DMS114 treated with DMSO at 0.1 percent for 48 hours (cell line): ENCODE results near the gene BBS9.
"Not testable (repeated sequence)": the region's sequence is repeated elsewhere in the genome, so short reads cannot be mapped to it uniquely, and the experiment has no call there.

ENCODE experiments used
- DNase-seq: peaks from one replicate; lab custom pipeline; 2025; ENCODE audit not compliant: unreplicated experiment; lab: John Stamatoyannopoulos, UW

BBS9 gene

GRCh38 chr7:33193308-33193864 is 64.0 kb downstream of the BBS9 start:
- DNase-seq: no peak

GRCh38 chr7:33195264-33195663 is 65.9 kb downstream of the BBS9 start:
- no peak for DNase-seq

- no peak for DNase-seq
Observed at GRCh38 chr7:33196221-33196620, 66.9 kb downstream of the BBS9 start.

GRCh38 chr7:33200282-33200681 is 70.9 kb downstream of the BBS9 start:
- DNase-seq: no peak

- DNase-seq: no peak
Observed at GRCh38 chr7:33201821-33202220, 72.5 kb downstream of the BBS9 start.

GRCh38 chr7:33210958-33211357 is 81.6 kb downstream of the BBS9 start:
- no peak for DNase-seq

- DNase-seq: no peak
Observed at GRCh38 chr7:33212144-33212543, 82.8 kb downstream of the BBS9 start.

- no peak for DNase-seq
Observed at GRCh38 chr7:33215992-33216391, 86.6 kb downstream of the BBS9 start.

- no peak for DNase-seq
Observed at GRCh38 chr7:33217595-33217994, 88.2 kb downstream of the BBS9 start.

GRCh38 chr7:33218841-33219535 is 89.6 kb downstream of the BBS9 start:
- not testable (repeated sequence) for DNase-seq

- DNase-seq: no peak
Observed at GRCh38 chr7:33220231-33220630, 90.9 kb downstream of the BBS9 start.

GRCh38 chr7:33221390-33221789 is 92.0 kb downstream of the BBS9 start:
- no peak for DNase-seq

- DNase-seq: no peak
Observed at GRCh38 chr7:33232632-33233145, 103.3 kb downstream of the BBS9 start.

GRCh38 chr7:33233659-33234058 is 104.3 kb downstream of the BBS9 start:
- no peak for DNase-seq

- DNase-seq: no peak
Observed at GRCh38 chr7:33237036-33237435, 107.7 kb downstream of the BBS9 start.

GRCh38 chr7:33243319-33243881 is 114.0 kb downstream of the BBS9 start:
- peak; percentile 35 for DNase-seq

- no peak for DNase-seq
Observed at GRCh38 chr7:33248671-33249070, 119.3 kb downstream of the BBS9 start.

- no peak for DNase-seq
Observed at GRCh38 chr7:33250421-33250871, 121.1 kb downstream of the BBS9 start.

- DNase-seq: no peak
Observed at GRCh38 chr7:33251301-33251700, 121.9 kb downstream of the BBS9 start.

GRCh38 chr7:33258491-33258951 is 129.2 kb downstream of the BBS9 start:
- no peak for DNase-seq

GRCh38 chr7:33261585-33261984 is 132.2 kb downstream of the BBS9 start:
- DNase-seq: no peak

GRCh38 chr7:33262476-33262875 is 133.1 kb downstream of the BBS9 start:
- no peak for DNase-seq
